PFSK-1 (cell line): ENCODE results near the gene PSORS1C2.
A peak's percentile ranks its signal among the peaks of the same experiment; 100 is the strongest.

Experiments
- FOXP2 ChIP-seq: optimal IDR thresholded peaks from 2 replicates; pipeline ENCODE3; 2011; ENCODE audit warnings: borderline replicate concordance, control low read depth, inconsistent platforms; ENCODE audit not compliant: insufficient read depth; ENCODE audit errors: extremely low read length, extremely low read depth
- POLR2AphosphoS5 ChIP-seq: IDR thresholded peaks from 2 replicates; pipeline ENCODE4 v1.6.1; 2012; ENCODE audit warnings: low read depth, mild to moderate bottlenecking, control low read depth, low read length, moderate library complexity
- REST ChIP-seq, 2 experiments: IDR thresholded peaks; 2 replicates each; pipeline versions ENCODE4 v1.6.1 to v1.8.0; 2011 to 2012; ENCODE audit warnings: low read depth in 2 of 2, low read length in 2 of 2, control low read depth in 1 of 2, inconsistent platforms in 1 of 2, mild to moderate bottlenecking in 1 of 2, moderate library complexity in 1 of 2; ENCODE audit not compliant: insufficient read depth in 1 of 2
- SIN3A ChIP-seq: IDR thresholded peaks from 2 replicates; pipeline ENCODE4 v1.6.1; 2012; ENCODE audit warnings: mild to moderate bottlenecking, low read length, moderate library complexity, borderline replicate concordance; ENCODE audit not compliant: insufficient read depth
- TAF1 ChIP-seq: IDR thresholded peaks from 2 replicates; pipeline ENCODE4 v1.6.1; 2012; ENCODE audit warnings: low read length, control low read depth, borderline replicate concordance; ENCODE audit not compliant: insufficient read depth

PSORS1C2 gene

GRCh38 chr6:31163922-31164321 is 25.1 kb upstream of the PSORS1C2 start:
- TF ChIP-seq REST (IDR thresholded peaks at IDR 0.05; ENCODE audit: insufficient read depth in 1 of 2, low read depth in 2 of 2, low read length in 2 of 2) (no peak), POLR2AphosphoS5 (no peak), SIN3A (no peak), TAF1 (no peak), FOXP2 (no peak)

- no peak for TF ChIP-seq SIN3A
- no peak for TF ChIP-seq POLR2AphosphoS5
- no peak for TF ChIP-seq FOXP2
- TF ChIP-seq REST (IDR thresholded peaks at IDR 0.05; ENCODE audit: insufficient read depth in 1 of 2, low read depth in 2 of 2, low read length in 2 of 2) = no peak
- TF ChIP-seq TAF1 = no peak
These were observed 23.7 kb upstream of the PSORS1C2 start for GRCh38 chr6:31162463-31163165.

GRCh38 chr6:31161216-31162126 is 22.6 kb upstream of the PSORS1C2 start:
- TF ChIP-seq TAF1 (no peak), POLR2AphosphoS5 (no peak)

GRCh38 chr6:31158863-31159855 is 20.3 kb upstream of the PSORS1C2 start:
- TF ChIP-seq REST (IDR thresholded peaks at IDR 0.05; ENCODE audit: insufficient read depth in 1 of 2, low read depth in 2 of 2, low read length in 2 of 2) (no peak), POLR2AphosphoS5 (peak; percentile 45; the same call in 1 of the 2 replicates), TAF1 (no peak)

- TF ChIP-seq POLR2AphosphoS5 = peak; percentile 70
- TF ChIP-seq SIN3A = peak; percentile 80
- no peak for TF ChIP-seq REST (IDR thresholded peaks at IDR 0.05; ENCODE audit: insufficient read depth in 1 of 2, low read depth in 2 of 2, low read length in 2 of 2)
- peak; percentile 66 for TF ChIP-seq FOXP2
- TF ChIP-seq TAF1 = peak; percentile 83; the same call in 1 of the 2 replicates
These were observed 19.4 kb upstream of the PSORS1C2 start, which contains the start of gene TCF19 for GRCh38 chr6:31158140-31158862. TCF19 (plus strand) TSS chr6:31158589; CDS start chr6:31159470, 881 bp downstream.
